Measurements from ENCODE around the gene NMU.
"Not testable (repeated sequence)": the region's sequence is repeated elsewhere in the genome, so short reads cannot be mapped to it uniquely, and the experiment has no call there.

Gene NMU, protein sequence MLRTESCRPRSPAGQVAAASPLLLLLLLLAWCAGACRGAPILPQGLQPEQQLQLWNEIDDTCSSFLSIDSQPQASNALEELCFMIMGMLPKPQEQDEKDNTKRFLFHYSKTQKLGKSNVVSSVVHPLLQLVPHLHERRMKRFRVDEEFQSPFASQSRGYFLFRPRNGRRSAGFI

GRCh38 chr4:55635741-55636655 is at the start of gene NMU:
Gene NMU, minus strand, starts transcription at chr4:55636298. Its CDS starts 106 bp downstream, at chr4:55636192.
- DNase-seq: peak; percentile 46 to 68

GRCh38 chr4:55684276-55684675 is 48.2 kb upstream of the NMU start:
- no peak for DNase-seq

- DNase-seq: not testable (repeated sequence)
These were observed 46.7 kb upstream of the NMU start for GRCh38 chr4:55682797-55683196.

DNA sequence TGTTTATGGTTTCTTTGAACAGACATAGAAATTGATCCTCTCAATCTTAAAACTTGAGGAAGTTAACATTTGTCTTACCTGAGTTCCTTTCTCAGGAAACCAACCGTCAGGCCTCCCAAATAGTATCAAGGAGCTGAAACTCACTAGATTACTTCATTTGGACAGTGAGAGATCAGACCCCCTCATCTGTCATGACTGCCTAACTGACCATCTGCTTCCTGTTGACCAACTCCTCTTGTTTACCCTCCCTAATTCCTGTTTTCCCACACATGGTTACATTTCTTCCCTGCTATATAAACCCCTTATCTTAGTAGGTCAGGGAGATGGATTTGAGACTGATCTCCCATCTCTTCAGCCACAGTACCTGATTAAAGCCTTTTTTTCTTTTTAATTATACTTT is 46.2 kb upstream of the NMU start:
- DNase-seq: no peak

DNA sequence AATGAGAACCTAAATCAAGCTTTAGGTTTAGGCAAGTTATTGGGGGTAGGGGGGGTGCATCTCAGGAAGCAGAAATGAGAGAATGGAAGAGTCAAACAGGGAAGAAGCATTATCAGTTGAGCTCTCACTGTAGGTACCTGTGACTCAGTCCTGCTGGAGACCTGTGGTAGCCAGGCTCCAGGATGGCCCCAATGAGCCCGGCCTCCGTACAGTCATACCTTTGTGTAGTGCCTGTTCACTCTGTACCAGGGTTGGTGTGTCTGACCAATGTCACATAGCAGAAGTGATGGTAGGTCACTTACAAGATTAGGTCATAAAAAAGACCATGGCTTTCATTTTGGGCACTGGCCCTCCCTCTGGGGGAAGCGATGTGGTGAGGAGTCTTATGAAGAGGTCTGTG is 45.3 kb upstream of the NMU start:
- no peak for DNase-seq

DNA sequence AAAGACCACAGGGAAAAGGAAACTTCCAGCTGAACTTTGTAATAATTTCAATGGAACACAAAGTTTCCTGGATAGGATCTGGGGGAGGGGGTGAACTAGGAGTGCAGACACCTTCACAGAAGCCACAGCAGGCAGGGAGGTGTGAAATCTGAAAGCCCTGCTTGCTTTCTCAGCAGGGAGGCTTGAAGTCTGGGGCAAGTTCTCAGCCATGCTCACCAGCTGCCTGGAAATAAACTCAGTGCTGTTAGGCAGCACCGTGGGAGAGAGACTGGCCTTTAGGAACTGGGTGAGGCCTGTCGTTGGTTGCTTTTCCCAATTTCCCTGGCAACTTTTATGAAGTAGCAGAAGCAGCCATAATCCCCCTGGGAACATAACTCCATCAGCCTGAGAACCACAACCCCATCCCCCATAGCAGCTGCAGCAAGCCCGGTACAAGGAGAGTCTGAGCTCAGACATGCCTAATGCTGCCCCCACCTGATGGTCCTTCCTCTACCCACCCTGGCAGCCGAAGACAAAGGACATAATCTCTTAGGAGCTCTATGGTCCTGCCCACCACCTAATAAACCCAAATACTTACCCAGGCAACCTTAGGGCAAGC is 39.2 kb upstream of the NMU start:
- DNase-seq: no peak

GRCh38 chr4:55673424-55673823 is 37.3 kb upstream of the NMU start:
- no peak for DNase-seq

GRCh38 chr4:55671667-55672066 is 35.6 kb upstream of the NMU start:
- no peak for DNase-seq

DNA sequence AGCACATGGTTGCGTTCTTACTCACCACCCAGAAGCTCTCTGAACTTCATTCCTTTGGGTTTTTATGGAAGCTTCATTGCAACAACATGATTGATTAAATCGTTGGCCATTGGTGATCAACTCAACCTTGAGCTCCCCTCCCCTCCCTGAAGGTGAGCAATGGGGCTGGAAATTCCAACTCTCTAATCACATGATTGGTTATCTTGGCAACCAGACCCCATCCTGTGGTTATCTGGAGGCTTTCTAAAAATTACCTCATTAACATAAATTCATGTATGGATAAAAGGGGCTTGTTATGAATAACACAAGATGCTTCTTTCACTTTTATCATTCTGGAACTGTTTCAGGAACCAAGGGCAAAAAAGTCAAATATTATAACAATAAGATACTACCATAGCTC is 34.6 kb upstream of the NMU start:
- DNase-seq: no peak

DNA sequence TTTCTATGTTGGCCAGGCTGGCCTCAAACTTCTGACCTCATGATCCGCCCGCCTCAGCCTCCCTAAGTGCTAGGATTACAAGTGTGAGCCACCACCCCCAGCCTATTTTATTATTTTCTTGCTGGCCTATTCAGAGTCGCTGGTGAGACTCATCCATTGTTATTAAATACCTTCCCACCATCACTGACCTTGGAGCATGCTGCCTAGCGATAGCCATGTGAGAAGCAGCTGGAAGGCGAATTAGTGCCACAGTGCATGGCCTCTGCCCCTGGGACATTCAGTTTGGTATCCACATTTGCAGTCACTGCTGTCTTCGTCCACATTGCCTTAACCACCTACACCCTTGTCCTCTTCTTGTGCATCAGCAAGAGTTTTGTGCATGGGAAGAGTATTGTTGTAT is 32.4 kb upstream of the NMU start:
- no peak for DNase-seq

DNA sequence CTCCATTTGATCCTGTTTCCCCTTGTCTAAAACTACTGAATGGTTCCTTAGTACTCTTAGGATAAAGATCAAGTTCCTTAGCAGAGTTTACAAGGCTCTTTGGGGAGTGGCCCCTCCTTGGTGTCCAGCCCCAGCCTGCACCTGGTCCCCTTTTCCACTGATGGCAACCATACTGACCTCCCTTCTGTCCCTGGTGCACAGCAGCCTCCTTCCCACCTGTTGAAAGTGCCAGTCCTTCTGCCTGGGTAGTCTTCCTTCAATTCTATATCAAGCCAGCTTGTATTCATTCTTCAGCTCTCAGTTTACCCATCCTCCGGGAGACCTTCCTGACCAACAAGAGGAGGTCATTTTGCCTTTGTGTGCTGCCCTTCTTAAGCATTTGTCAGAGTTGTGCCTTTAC is 30.4 kb upstream of the NMU start:
- no peak for DNase-seq

DNA sequence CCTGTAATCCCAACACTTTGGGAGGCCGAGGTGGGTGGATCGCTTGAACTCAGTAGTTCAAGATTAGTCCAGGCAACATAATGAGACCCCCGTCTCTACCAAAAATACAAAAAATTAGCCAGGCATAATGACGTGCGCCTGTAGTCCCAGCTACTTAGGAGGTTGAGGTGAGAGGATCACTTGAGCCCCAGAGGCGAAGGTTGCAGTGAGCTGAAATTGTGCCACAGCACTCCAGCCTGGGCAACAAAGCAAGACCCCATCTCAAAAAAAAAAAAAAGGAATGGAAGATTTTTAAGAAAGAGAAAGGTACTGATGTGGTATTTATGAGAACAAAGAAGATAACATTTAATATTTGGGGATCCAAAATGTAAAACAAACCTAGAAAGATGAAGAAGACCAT is 27.0 kb upstream of the NMU start:
- DNase-seq: no peak

DNA sequence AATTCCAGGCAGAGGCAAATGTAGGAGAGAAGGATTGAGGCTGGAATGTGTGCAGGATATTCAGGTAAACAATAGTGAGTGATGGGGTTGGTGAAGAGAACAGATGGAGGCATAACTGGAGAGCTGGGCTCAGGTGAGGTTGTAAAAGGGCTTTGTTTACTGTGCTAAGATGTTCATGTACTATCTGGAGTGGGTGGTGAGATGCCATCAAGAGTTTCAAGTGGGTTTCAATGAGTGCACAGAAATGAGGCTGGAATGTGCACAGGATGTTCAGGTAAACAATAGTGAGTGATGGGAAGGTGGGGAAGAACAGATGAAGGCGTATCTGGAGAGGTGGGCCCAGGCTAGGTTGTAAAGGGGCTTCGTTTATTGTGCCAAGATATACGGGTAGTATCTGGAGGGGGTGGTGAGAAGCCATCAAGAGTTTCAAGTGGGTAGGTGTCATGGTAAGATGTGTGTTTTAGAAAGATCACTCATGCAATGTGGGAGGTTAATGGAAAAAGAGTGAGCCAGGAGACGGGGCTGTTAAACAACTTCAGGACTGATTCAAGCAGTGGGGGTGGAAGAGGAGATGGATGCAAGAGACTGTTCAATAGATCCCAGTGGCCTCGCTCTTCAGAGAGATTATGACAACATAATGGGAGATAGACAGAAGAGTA is 25.4 kb upstream of the NMU start:
- peak; percentile 22 to 28 for DNase-seq

- no peak for DNase-seq
These were observed 22.6 kb upstream of the NMU start for GRCh38 chr4:55658657-55659056.

DNA sequence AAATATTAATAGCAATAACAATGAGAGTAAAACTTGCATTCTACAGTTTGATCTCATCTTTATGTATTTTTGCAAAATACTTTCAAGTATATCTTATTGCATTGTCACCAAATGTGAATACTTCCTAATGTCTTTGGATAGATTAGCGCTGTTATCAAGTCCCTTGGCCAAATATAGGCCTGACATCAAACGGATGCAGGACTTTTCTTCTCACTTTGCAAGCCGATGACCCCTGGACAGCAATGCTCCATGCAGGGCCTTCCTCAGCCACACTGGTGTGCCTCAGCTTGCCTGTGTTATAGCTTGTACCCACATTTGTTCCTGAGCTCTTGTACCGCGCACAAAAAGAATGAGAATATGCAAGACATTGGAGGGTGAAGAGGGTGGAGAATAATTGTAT is 18.0 kb upstream of the NMU start:
- DNase-seq: no peak

DNA sequence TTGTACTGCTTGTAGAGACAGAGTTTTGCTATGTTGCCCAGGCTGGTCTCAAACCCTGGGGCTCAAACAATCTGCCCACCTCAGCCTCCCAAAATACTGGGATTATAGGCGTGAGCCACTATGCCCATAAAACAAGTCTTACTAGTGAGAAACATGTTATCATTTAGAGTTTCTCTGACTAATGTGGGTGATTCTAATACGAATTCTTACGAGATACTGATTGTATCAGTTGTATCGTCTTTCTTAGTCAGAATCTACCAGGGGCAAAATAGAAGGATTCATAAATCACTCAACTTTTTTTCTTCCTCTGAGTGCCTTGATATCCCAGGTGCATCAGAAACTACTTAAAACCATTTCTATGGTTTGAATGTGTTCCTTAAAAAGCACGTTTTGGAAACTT is 14.4 kb upstream of the NMU start:
- no peak for DNase-seq

DNA sequence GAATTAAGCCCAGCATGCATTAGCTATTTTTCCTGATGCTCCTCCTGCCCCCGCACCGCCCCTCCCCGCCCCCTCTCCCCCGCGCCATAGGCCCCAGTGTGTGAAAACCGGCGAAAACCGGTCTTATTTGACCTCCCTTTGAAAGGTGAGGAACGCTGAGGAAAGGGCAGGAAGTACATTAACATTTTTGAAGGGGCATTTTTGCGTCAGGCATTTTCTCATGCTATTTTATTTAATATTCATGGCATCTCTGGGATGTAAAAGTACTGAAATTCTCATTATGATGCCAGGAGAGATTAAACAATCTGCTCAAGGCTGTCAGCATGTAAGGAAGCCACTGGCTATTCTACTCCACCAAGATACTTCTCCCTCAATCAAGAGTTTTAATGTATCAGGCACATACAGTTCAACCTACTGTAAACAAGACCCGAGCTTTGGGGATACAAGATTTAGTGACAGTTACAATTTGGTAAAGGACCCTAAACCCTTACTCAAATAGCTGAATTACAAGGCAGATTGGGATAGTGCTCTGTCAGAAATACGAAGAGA is 1.2 kb upstream of the NMU start:
- no peak for DNase-seq

- no peak for DNase-seq
These were observed 530 bp upstream of the NMU start for GRCh38 chr4:55636656-55636999.

DNA sequence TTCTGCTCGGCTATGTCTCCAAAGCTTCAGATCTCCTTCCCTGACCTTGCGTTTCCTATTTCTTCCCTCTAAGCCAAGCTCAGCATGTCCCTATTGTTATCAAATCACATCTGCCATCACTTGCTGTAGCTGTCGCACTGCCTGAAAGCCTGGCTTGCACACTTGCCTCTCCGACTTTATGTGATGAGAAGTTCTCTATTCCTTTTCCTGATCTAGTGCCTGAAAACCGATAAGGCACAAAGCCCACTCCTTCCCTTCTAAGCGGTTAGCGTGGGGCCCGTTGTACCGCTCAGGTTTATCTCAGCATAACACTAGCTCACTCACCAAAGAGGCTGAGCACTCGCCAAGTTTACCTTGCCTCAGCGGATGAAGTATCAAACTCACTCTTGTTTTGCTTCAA is 816 bp downstream of the NMU start:
- DNase-seq: peak; percentile 23 to 27

- DNase-seq: no peak
These were observed 1.5 kb downstream of the NMU start for GRCh38 chr4:55634417-55635128.

- no peak for DNase-seq
These were observed 2.2 kb downstream of the NMU start for GRCh38 chr4:55633903-55634302.

DNA sequence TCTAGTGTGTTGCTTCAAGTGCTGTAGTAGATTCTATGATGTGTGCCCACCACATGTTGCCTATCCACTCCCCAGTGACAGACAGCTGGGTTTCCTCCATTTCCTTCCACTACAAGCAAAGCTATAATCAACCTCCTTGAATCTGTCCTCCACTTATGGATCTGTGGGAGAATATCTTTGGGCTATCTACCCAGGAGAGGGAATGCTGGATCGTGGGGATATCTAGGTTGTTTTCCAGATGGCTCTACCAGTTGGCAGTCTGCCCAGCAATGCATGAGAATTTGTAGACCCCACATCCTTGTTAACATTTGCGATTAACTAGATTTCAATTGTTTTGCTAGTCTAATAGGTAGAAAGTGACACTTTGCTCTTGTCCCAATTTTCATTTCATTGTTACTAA is 10.3 kb downstream of the NMU start:
- DNase-seq: no peak

DNA sequence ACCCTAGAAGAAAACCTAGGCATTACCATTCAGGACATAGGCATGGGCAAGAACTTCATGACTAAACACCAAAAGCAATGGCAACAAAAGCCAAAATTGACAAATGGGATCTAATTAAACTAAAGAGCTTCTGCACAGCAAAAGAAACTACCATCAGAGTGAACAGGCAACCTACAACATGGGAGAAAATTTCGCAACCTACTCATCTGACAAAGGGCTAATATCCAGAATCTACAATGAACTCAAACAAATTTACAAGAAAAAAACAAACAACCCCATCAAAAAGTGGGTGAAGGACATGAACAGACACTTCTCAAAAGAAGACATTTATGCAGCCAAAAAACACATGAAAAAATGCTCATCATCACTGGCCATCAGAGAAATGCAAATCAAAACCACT is 12.0 kb downstream of the NMU start:
- DNase-seq: not testable (repeated sequence)
